HepG2 (cell line): ENCODE measurements around the gene FAM20A. TPM values are rescaled to one million over a fixed set of nuclear protein-coding genes. Genes with fewer than 3 reads are reported as not detected.
A peak's percentile ranks its signal among the peaks of the same experiment; 100 is the strongest.

Experiments
- BRCA1 ChIP-seq: sonication (generic); formaldehyde crosslinking; IDR thresholded peaks from 2 replicates; pipeline ENCODE4 v1.4.0; 2020; ENCODE audit warnings: missing genetic modification reagents
- ESRRA ChIP-seq: sonication (generic); formaldehyde crosslinking; IDR thresholded peaks from 2 replicates; pipeline ENCODE4 v1.5.1; 2020; ENCODE audit warnings: mild to moderate bottlenecking, low read depth, missing genetic modification reagents
- HCFC1 ChIP-seq: fragments of 150-350 bp; IDR thresholded peaks from 2 replicates; pipeline ENCODE4 v1.6.1; 2014; ENCODE audit warnings: low read depth, low read length
- IRX3 ChIP-seq: sonication (generic); formaldehyde crosslinking; IDR thresholded peaks from 2 replicates; pipeline ENCODE4 v1.8.1; 2023; ENCODE audit warnings: mild to moderate bottlenecking, low read depth, missing genetic modification reagents, borderline replicate concordance
- MXI1 ChIP-seq: IDR thresholded peaks from 3 replicates; pipeline ENCODE4 v1.6.1; 2012; ENCODE audit warnings: low read depth, low read length, inconsistent platforms, borderline replicate concordance
- RBFOX2 ChIP-seq: fragments of 200-400 bp; formaldehyde crosslinking; IDR thresholded peaks from 2 replicates; pipeline ENCODE4 v1.6.1; 2017; ENCODE audit warnings: low read depth, mild to moderate bottlenecking, low read length
- RXRB ChIP-seq: IDR thresholded peaks from 2 replicates; pipeline ENCODE4 v1.6.1; 2016; ENCODE audit warnings: borderline replicate concordance, missing genetic modification reagents, missing compliant biosample characterization
- SALL1 ChIP-seq: sonication (generic); formaldehyde crosslinking; IDR thresholded peaks from 2 replicates; pipeline ENCODE4 v1.8.0; 2022; ENCODE audit warnings: mild to moderate bottlenecking, missing genetic modification reagents
- SRSF9 ChIP-seq: fragments of 200-400 bp; formaldehyde crosslinking; IDR thresholded peaks from 2 replicates; pipeline ENCODE4 v1.6.1; 2018; ENCODE audit warnings: borderline replicate concordance, mild to moderate bottlenecking, low read depth, low read length; ENCODE audit not compliant: insufficient read depth, poor library complexity, severe bottlenecking
- TSC22D2 ChIP-seq: sonication (generic); formaldehyde crosslinking; IDR thresholded peaks from 2 replicates; pipeline ENCODE4 v1.5.1; 2020; ENCODE audit warnings: missing genetic modification reagents, mild to moderate bottlenecking, borderline replicate concordance
- XRCC5 ChIP-seq: fragments of 200-400 bp; formaldehyde crosslinking; optimal IDR thresholded peaks from 2 replicates; pipeline ENCODE3; 2017; ENCODE audit warnings: mild to moderate bottlenecking, low read length
- ZBTB38 ChIP-seq: sonication (generic); formaldehyde crosslinking; IDR thresholded peaks from 2 replicates; pipeline ENCODE4 v1.5.1; 2020; ENCODE audit warnings: mild to moderate bottlenecking, missing genetic modification reagents
- ZFP36L2 ChIP-seq: sonication (generic); formaldehyde crosslinking; IDR thresholded peaks from 2 replicates; pipeline ENCODE4 v1.4.0; 2020; ENCODE audit warnings: missing genetic modification reagents
- ZFP37 ChIP-seq: sonication (generic); formaldehyde crosslinking; IDR thresholded peaks from 2 replicates; pipeline ENCODE4 v1.4.0; 2020; ENCODE audit warnings: missing genetic modification reagents, borderline replicate concordance
- ZNF251 ChIP-seq: sonication (generic); formaldehyde crosslinking; IDR thresholded peaks from 2 replicates; pipeline ENCODE4 v1.9.0; 2021; ENCODE audit warnings: mild to moderate bottlenecking, missing genetic modification reagents
- ZNF644 ChIP-seq: IDR thresholded peaks from 2 replicates; pipeline ENCODE4 v1.6.1; 2016; ENCODE audit warnings: low read depth
- ZNF777 ChIP-seq: sonication (generic); formaldehyde crosslinking; IDR thresholded peaks from 2 replicates; pipeline ENCODE4 v1.4.0; 2020; ENCODE audit warnings: missing genetic modification reagents
- ZNF850 ChIP-seq: sonication (generic); formaldehyde crosslinking; conservative IDR thresholded peaks from 2 replicates; pipeline ENCODE4 v1.9.0; 2021; ENCODE audit warnings: mild to moderate bottlenecking, missing genetic modification reagents
- polyA plus RNA-seq, 8 experiments: library from polyadenylated mRNA; depleted of rRNA in 3 of 8; stranded (reverse) in 7 of 8; unstranded in 1 of 8; fragments of >200 nt; fragmentation: Illumina TruSeq in 4 of 8; extraction: Trizol in 4 of 8; gene quantifications; 2 replicates each; pipeline versions ENCODE4 v1.2.1 to v1.2.3, GENCODE V29; 2011 to 2016; ENCODE audit warnings: low read depth in 4 of 8, missing spikeins in 1 of 8, mixed read lengths in 1 of 8; ENCODE audit not compliant: insufficient read depth in 1 of 8
- total RNA-seq, 5 experiments: library from RNA; depleted of rRNA; stranded (reverse); fragments of >200 nt; fragmentation: Illumina TruSeq; extraction: Trizol; gene quantifications; 2 replicates each; pipeline ENCODE4 v1.2.3, GENCODE V29; 2016; ENCODE audit warnings: low read depth in 1 of 5
- TF ChIP-seq, protein P1 (sequence below): sonication (generic); formaldehyde crosslinking; IDR thresholded peaks from 2 replicates; pipeline ENCODE4 v1.4.0; 2020; ENCODE audit warnings: missing genetic modification reagents
- TF ChIP-seq, protein P2 (sequence below): sonication (generic); formaldehyde crosslinking; IDR thresholded peaks from 2 replicates; pipeline ENCODE4 v1.4.0; 2020; ENCODE audit warnings: missing genetic modification reagents
- TF ChIP-seq, protein P3 (sequence below): sonication (generic); formaldehyde crosslinking; IDR thresholded peaks from 2 replicates; pipeline ENCODE4; 2020; ENCODE audit warnings: missing genetic modification reagents, mild to moderate bottlenecking, borderline replicate concordance
- TF ChIP-seq, protein P4 (sequence below): IDR thresholded peaks from 2 replicates; pipeline ENCODE4 v1.6.1; 2012; ENCODE audit warnings: low read depth, low read length, improper control_type of control experiment

The FAM20A gene
- total and polyA plus RNA-seq, 2 of the 13 experiments (the other 11 are each of a cell fraction or from before 2014, with no cell fraction given) = 9.3 to 20.7 TPM

DNA sequence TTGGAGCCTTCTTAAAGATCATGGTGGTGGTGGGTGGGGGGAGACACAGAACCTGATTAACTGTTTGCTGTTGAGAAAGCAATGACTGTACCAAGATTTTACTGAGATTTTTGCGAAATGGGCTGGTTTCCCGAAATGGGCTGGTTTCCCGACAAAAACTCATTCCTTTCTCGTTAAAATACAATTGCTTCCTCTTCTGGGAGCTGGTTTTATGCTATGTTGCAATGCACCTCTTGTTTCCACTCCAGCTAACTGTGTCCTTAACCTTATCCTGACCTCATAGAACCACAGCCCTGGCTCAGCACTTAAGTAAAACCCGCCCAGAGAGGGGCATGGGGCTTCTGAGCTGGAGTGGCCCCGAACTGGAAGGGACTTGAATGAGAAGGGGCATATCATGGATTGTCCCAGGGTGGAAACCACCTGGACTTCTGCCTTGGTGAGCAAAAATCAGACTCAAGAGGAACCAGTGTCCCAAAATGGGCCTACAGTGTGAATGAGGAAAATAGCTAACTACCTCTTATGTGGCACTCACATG, 20.9 kb downstream of the FAM20A start (continued):
- TF ChIP-seq MXI1 = peak; percentile 34; the same call in 1 of the 3 replicates
- no peak for TF ChIP-seq SRSF9
- TF ChIP-seq, protein P1, sequence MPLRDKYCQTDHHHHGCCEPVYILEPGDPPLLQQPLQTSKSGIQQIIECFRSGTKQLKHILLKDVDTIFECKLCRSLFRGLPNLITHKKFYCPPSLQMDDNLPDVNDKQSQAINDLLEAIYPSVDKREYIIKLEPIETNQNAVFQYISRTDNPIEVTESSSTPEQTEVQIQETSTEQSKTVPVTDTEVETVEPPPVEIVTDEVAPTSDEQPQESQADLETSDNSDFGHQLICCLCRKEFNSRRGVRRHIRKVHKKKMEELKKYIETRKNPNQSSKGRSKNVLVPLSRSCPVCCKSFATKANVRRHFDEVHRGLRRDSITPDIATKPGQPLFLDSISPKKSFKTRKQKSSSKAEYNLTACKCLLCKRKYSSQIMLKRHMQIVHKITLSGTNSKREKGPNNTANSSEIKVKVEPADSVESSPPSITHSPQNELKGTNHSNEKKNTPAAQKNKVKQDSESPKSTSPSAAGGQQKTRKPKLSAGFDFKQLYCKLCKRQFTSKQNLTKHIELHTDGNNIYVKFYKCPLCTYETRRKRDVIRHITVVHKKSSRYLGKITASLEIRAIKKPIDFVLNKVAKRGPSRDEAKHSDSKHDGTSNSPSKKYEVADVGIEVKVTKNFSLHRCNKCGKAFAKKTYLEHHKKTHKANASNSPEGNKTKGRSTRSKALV (CRISPR knock-in tag) = no peak
- TF ChIP-seq BRCA1 (CRISPR knock-in tag) = no peak
- TF ChIP-seq ESRRA (CRISPR knock-in tag) = no peak
- TF ChIP-seq ZBTB38 = no peak
- no peak for TF ChIP-seq ZNF251 (CRISPR knock-in tag)
- no peak for TF ChIP-seq RBFOX2
- no peak for TF ChIP-seq ZNF850 (CRISPR knock-in tag)
- TF ChIP-seq ZFP36L2 (CRISPR knock-in tag) = no peak
- TF ChIP-seq, protein P2, sequence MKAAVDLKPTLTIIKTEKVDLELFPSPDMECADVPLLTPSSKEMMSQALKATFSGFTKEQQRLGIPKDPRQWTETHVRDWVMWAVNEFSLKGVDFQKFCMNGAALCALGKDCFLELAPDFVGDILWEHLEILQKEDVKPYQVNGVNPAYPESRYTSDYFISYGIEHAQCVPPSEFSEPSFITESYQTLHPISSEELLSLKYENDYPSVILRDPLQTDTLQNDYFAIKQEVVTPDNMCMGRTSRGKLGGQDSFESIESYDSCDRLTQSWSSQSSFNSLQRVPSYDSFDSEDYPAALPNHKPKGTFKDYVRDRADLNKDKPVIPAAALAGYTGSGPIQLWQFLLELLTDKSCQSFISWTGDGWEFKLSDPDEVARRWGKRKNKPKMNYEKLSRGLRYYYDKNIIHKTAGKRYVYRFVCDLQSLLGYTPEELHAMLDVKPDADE (CRISPR knock-in tag) = no peak
- no peak for TF ChIP-seq XRCC5
- peak; percentile 98 for TF ChIP-seq RXRB
- TF ChIP-seq, protein P3, sequence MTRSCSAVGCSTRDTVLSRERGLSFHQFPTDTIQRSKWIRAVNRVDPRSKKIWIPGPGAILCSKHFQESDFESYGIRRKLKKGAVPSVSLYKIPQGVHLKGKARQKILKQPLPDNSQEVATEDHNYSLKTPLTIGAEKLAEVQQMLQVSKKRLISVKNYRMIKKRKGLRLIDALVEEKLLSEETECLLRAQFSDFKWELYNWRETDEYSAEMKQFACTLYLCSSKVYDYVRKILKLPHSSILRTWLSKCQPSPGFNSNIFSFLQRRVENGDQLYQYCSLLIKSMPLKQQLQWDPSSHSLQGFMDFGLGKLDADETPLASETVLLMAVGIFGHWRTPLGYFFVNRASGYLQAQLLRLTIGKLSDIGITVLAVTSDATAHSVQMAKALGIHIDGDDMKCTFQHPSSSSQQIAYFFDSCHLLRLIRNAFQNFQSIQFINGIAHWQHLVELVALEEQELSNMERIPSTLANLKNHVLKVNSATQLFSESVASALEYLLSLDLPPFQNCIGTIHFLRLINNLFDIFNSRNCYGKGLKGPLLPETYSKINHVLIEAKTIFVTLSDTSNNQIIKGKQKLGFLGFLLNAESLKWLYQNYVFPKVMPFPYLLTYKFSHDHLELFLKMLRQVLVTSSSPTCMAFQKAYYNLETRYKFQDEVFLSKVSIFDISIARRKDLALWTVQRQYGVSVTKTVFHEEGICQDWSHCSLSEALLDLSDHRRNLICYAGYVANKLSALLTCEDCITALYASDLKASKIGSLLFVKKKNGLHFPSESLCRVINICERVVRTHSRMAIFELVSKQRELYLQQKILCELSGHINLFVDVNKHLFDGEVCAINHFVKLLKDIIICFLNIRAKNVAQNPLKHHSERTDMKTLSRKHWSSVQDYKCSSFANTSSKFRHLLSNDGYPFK (CRISPR knock-in tag) = no peak
- no peak for TF ChIP-seq TSC22D2 (CRISPR knock-in tag)
- no peak for TF ChIP-seq ZNF777 (CRISPR knock-in tag)
- no peak for TF ChIP-seq ZFP37 (CRISPR knock-in tag)
- peak; percentile 83 for TF ChIP-seq SALL1 (CRISPR knock-in tag)
- TF ChIP-seq, protein P4, sequence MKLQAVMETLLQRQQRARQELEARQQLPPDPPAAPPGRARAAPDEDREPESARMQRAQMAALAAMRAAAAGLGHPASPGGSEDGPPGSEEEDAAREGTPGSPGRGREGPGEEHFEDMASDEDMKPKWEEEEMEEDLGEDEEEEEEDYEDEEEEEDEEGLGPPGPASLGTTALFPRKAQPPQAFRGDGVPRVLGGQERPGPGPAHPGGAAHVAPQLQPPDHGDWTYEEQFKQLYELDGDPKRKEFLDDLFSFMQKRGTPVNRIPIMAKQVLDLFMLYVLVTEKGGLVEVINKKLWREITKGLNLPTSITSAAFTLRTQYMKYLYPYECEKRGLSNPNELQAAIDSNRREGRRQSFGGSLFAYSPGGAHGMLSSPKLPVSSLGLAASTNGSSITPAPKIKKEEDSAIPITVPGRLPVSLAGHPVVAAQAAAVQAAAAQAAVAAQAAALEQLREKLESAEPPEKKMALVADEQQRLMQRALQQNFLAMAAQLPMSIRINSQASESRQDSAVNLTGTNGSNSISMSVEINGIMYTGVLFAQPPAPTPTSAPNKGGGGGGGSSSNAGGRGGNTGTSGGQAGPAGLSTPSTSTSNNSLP = no peak
- TF ChIP-seq ZNF644 (CRISPR knock-in tag) = peak; percentile 82
- TF ChIP-seq IRX3 (CRISPR knock-in tag) = no peak
- no peak for TF ChIP-seq HCFC1
